Retinal pigment epithelial cell (primary cell): ENCODE data around the gene EHMT2.

Source experiments
- DNase-seq: peaks from one replicate; pipeline ENCODE4 v3.0.0-alpha.2; 2010; ENCODE audit warnings: low read depth
- H3K4me3 ChIP-seq: 2 replicates; pipeline ENCODE4 v1.5.1; 2011; ENCODE audit warnings: mild to moderate bottlenecking, low read length, control low read depth, moderate library complexity
- CTCF ChIP-seq: conservative IDR thresholded peaks from 2 replicates; pipeline ENCODE4 v1.5.1; 2011; ENCODE audit warnings: low read depth, low read length, control low read depth, inconsistent platforms

The EHMT2 gene

GRCh38 chr6:31882344-31882743 lies 15.2 kb downstream of the EHMT2 start:
- DNase-seq = no peak
- no peak overlapping the region for H3K4me3 ChIP-seq
- TF ChIP-seq CTCF = no peak

GRCh38 chr6:31881136-31881859 lies 16.2 kb downstream of the EHMT2 start:
- no peak for TF ChIP-seq CTCF
- H3K4me3 ChIP-seq = no peak overlapping the region
- no peak for DNase-seq

DNA sequence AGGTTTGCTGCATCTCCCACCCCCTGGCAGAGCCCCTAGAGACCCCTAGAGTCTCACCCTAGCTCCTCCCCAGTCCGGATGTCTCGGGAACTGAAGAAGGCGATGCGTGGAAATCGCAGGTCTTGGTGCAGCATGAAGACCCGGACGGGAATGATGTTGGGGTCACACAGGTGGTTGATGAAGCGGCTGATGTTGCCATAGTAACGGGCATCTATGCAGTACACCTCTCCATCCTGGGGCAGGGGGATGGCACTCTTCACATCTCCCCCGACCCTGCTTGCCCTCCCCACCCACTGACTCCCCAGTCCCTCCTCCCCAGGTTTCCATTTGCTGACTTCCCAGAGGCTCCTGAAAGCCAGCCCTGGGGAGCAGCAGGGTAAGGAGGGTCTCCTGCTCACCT lies 16.9 kb downstream of the EHMT2 start:
- no peak for TF ChIP-seq CTCF
- no peak for DNase-seq
- no peak overlapping the region for H3K4me3 ChIP-seq

DNA sequence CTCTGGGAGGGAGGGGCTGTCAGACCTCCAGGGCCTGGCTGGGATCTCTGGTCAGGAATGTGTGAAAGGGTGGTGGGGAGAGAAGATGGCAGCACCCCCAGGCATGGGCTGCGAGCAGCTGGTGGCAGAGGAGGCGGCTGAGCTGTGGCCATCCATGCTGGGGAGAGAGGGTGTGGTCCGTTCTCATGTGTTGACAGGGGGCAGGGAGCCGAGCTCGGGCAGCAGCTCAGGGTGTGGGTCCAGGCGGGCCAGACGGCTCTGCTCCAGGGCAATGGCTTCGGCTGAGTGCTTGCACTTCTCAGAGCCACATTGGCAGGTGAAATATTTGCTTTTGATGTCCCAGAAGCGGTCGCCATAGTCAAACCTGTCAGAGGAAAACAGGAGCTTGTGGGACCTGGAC lies 17.6 kb downstream of the EHMT2 start:
- TF ChIP-seq CTCF = no peak
- DNase-seq = no peak
- H3K4me3 ChIP-seq = no peak overlapping the region

GRCh38 chr6:31879143-31879542 lies 18.4 kb downstream of the EHMT2 start:
- H3K4me3 ChIP-seq = no peak overlapping the region
- DNase-seq = no peak
- no peak for TF ChIP-seq CTCF

- no peak within 1 kb of the TSS for H3K4me3 ChIP-seq
- no peak for TF ChIP-seq CTCF
- DNase-seq = no peak
These were observed 18.8 kb downstream of the EHMT2 start, which contains the start of gene SLC44A4 for GRCh38 chr6:31878726-31879125. Gene SLC44A4, minus strand, starts transcription at chr6:31878997. Its CDS starts 17 bp downstream, at chr6:31878980.

DNA sequence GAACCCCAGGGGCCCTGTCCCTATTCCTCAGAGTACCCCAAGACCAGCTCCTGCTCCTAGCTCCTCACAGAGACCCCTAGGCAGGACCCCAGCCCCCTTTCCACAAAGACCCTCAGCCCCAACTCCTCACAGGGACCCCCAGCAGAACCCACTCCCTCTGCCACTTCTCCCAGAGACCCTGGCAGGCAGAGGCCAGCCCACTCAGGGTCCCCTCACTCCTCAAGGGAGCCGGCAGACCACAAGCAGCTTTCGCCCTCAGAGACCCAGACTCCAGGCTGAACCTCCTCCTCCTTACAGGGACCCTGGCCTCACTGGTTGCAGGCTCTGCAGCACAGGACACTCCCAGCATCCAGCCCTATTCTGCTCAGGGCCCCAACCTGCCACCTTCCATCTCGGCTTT lies 19.3 kb downstream of the EHMT2 start:
- no peak for TF ChIP-seq CTCF
- DNase-seq = no peak
- H3K4me3 ChIP-seq = no peak overlapping the region
